Femur (tissue), 1 donor: Measurements from ENCODE around the gene CCDC88B.
A peak's percentile ranks its signal among the peaks of the same experiment; 100 is the strongest.
"Not testable (repeated sequence)": the region's sequence is repeated elsewhere in the genome, so short reads cannot be mapped to it uniquely, and the experiment has no call there.

Source experiments
- DNase-seq: peaks from one replicate; pipeline ENCODE4 v3.0.0-alpha.2; 2017

The CCDC88B gene

DNA sequence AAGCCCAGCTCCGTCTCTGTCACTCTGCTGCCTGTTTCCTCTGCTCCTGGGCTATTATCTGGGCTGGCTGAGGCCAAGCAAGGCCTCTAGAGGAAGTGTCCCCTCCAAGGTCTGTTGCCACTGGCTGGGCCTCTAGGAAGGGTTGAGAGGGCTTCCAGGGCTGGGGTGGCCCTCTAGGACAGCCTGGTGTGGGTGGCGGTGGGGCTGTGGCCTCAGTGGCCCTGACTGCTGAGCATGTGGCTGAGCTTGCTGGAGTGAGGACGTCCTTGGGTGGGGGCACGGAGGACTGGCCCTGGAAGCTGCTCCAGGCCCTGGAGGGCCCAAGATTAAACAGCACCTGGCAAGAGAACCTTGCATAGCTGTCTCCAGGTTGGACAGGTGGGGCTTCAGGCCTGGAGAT is 16.0 kb upstream of the CCDC88B start:
- not testable (repeated sequence) for DNase-seq

- no peak for DNase-seq
Observed at GRCh38 chr11:64324692-64325469, 15.1 kb upstream of the CCDC88B start.

DNA sequence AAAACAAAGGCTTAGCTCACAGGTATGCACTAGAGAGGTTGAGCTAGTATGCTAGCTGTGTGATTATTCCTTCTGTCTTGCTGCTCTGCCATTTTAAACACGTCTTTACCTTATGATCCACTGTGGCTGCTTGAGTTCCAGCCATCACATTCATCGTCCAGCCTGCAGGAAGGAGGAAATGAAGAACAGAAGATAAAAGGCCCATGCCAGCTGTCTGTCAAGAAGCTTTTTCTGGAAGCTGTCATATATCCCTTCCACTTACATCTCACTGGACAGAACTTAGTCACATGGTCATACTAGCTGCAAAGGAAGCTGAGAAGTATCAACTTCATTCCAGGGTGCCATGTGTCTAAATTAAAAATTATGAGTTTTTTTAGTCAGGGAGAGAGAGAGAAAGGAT is 12.6 kb upstream of the CCDC88B start:
- no peak for DNase-seq

- no peak for DNase-seq
Observed at GRCh38 chr11:64327993-64328392, 12.0 kb upstream of the CCDC88B start.

DNA sequence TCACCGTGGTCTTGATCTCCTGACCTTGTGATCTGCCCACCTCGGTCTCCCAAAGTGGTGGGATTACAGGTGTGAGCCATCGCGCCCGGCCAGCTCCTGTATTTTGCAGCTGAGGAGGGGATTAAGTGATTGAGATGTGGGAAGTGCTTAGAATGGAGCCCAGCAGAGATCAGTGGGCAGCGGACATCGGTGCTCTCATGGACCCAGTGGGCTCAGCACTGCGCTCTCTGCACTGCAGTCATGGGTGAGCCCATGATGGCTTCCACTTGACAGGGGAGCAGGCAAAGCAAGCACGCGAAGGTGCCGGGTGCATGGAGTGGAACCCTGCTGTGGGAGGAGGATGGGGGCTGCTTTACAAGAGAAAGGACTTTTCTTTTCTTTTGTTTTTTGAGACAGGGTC is 9.1 kb upstream of the CCDC88B start:
- DNase-seq: no peak

DNA sequence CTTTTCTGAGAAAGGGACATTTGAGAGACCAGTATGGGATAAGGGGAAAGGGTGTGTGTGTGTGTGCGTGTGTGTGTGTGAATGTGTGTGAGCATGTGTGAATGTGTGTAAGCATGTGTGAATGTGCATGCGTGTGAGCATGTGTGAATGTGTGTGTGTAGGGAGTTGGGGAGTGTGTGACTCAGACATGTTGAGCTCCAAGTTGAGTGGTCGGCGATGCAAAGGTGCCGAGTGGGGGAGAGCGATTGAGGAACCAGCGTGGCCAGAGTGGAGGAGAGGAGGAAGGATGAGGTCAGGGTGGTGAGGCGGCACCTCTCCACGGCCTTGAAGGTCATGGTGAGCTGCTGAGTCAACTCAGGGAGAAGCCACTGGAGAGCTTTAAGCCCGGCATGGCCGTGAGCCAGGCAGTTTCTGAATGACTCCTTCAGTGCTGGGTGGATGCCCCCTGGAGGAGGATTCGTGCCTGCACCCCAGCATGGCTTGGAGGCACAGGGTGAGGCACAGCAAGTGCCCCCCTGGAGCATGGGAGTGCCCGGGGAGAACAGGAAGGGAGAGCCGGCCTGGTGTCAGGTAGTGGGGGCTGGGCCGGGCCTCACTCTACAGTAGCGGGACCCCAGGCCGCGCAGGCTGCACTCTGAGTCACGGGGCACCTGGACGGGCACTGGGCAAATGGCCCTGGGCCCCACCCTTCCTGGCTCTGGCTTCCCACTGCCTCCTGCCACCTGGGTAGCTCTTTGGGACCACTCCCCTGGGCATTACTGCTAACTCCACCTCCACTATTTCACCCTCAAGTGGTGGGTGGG is 8.2 kb upstream of the CCDC88B start:
- DNase-seq: peak; percentile 74

- no peak for DNase-seq
Observed at GRCh38 chr11:64333556-64333955, 6.4 kb upstream of the CCDC88B start.

DNA sequence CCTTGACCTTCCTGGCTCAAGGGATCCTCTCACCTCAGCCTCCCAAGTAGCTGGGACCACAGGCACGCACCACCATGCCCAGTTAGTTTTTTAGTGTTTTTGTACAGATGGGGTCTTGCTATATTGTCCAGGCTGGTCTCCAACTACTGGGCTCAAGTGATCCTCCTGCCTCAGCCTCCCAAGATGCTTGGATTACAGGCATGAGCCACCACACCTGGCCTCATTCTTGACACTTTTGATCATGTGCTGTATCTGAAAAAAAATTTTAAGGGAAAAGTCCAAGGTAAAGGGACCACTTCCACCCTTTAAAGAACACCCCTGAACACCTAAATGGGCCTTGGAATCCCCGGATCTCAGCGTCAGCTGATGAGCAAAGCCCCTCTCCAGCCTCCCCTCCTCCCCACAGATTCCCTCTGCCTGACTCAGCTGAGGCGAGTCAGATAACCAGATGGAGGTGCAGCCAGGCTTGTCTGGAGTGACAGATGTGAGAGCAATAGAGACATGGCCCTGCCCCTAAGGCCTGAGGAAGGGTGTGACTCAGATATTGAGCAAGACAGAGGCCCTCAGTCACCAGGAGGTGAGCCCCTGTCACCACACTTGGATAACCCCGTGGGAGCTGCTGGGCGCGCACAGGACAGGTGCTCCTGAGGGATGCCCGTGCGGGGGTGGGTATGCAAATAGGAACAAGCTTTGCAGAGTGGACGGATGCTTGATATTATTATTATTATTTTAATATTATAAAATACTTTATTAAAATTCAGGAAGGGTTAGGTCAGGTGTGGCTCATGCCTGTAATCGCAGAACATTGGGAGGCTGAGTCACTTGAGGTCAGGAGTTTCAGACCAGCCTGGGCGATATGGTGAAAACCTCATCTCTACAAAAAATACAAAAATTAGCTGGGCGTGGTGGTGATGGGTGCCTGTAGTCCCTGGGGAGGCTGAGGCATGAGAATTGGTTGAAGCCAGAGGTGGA is 5.0 kb upstream of the CCDC88B start:
- DNase-seq: no peak

- DNase-seq: no peak
Observed at GRCh38 chr11:64337538-64338249, 2.3 kb upstream of the CCDC88B start.

GRCh38 chr11:64338716-64339115 is 1.3 kb upstream of the CCDC88B start:
- no peak for DNase-seq

- no peak for DNase-seq
Observed at GRCh38 chr11:64339286-64339685, 718 bp upstream of the CCDC88B start.

DNA sequence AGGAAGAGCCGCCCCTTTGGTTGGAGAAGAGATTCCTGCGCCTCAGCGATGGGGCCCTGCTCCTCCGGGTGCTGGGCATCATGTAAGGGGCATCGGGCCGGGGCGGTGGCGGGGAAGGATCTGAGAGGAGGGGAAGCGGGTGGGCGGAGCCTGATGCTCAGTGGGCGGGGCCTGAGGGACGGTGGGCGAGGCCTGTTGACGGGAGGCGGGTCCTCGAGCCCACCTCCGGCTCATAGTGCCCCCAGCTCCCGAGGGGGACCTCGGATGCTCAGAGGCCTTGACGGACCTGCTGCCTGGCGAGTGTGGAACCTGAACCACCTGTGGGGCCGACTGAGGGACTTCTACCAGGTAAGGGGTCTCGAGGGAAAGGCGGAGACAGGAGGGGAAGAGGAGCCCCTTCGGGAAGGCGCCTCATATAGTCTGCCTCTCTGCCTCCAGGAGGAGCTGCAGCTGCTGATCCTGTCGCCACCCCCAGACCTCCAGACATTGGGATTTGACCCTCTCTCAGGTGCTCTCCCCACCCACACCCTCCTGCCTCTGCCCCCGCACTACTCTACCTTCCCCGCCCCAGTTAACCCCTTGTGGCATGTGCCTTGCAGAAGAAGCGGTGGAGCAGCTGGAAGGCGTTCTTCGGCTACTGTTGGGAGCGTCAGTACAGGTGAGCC is 799 bp downstream of the CCDC88B start:
- no peak for DNase-seq

DNA sequence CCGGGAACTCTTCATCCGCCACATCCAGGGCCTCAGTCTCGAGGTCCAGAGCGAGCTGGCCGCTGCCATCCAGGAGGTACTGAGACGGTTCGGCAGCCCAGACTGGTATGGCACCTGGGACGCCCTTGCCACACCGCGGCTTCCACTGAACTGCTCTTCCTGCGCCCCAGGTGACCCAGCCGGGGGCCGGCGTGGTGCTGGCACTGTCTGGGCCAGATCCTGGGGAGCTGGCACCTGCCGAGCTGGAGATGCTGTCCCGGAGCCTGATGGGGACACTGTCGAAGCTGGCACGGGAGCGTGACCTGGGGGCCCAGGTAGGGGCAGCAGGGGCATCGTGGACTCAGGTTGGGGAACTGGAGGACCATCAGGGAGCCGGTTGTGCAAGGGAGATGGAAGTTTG is 1.4 kb downstream of the CCDC88B start:
- no peak for DNase-seq

DNA sequence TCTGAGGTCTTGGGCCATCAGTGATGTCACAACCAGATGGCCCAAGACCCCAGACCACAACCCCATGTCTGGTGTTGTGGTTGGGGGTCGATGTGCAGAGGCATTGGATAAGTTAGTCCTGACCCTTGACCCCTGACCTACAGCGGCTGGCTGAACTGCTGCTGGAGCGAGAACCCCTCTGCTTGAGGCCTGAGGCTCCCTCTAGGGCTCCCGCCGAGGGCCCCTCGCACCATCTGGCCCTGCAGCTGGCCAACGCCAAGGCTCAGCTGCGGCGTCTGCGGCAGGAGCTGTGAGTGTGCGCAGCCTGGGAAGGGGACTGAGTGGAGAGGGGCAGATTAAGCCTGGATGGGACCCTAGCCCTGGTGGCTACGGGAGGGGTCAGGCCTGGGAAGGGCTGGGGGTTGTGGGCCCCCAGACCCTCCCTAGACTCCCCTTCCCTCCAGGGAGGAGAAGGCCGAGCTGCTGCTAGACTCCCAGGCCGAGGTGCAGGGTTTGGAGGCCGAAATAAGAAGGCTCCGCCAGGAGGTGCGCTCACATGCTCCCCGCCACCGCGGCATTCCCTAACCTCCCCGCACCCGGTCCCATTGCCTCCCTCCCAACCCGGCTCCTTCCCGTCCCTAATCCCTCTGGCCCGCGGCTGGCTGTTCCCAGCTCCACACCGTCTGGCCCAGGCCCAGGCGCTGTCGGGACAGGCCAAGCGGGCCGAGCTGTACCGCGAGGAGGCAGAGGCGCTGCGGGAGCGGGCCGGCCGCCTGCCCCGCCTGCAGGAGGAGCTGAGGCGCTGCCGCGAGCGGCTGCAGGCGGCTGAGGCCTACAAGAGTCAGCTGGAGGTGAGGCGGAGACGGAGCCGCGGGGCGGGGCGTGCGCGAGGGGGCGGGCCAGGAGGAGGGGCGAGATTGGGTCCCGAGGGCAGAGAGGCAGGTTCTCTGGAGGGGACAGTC is 2.1 kb downstream of the CCDC88B start:
- DNase-seq: peak; percentile 90

- DNase-seq: no peak
Observed at GRCh38 chr11:64342869-64343745, 3.1 kb downstream of the CCDC88B start.

- DNase-seq: no peak
Observed at GRCh38 chr11:64343767-64344559, 4.0 kb downstream of the CCDC88B start.

GRCh38 chr11:64344787-64345186 is 4.8 kb downstream of the CCDC88B start:
- DNase-seq: peak; percentile 60

GRCh38 chr11:64347193-64347867 is 7.3 kb downstream of the CCDC88B start:
- DNase-seq: no peak
